ENCODE measurements around the gene NR5A2. TPM values are rescaled to one million over a fixed set of nuclear protein-coding genes. Genes with fewer than 3 reads are reported as not detected.

Gene NR5A2
- total RNA-seq, 2 experiments from 2014 or later: not detected

- DNase-seq: no peak
- CTCF ChIA-PET: interaction anchor here (1.0 to 1.2 kb wide), 3 partner anchors 159 to 345 kb away, joined by 3 read pairs; no protein-coding TSS in a partner anchor
- POLR2A ChIA-PET: no interaction called here
- H3K36me3 Mint-ChIP-seq: no peaks in the 10 kb centered on the region
- no peaks in the 10 kb centered on the region for H3K9me3 Mint-ChIP-seq
- H3K4me3 Mint-ChIP-seq: no peak overlapping the region
- H3K27ac Mint-ChIP-seq: no peak overlapping the region
- intact Hi-C loops (cut with micrococcal nuclease): no loop called here
- H3K27me3 Mint-ChIP-seq: no peaks in the 10 kb centered on the region
- H3K4me1 Mint-ChIP-seq (ENCODE audit: low read depth): peaks cover 2% of the 10 kb centered on the region
These were observed 115.8 kb downstream of the NR5A2 start for GRCh38 chr1:200143347-200143746.

- Mint-ChIP-seq H3K36me3 (no peaks in the 10 kb centered on the region), H3K4me1 (ENCODE audit: low read depth) (peaks cover 17% of the 10 kb centered on the region), H3K9me3 (no peaks in the 10 kb centered on the region), H3K27me3 (no peaks in the 10 kb centered on the region), H3K4me3 (no peak overlapping the region), H3K27ac (no peak overlapping the region)
- DNase-seq: no peak
- intact Hi-C loops (cut with micrococcal nuclease): no loop called here
- ChIA-PET CTCF (interaction anchor here (0.5 kb wide), 1 partner anchor 12 kb away, joined by 3 read pairs; no protein-coding TSS in a partner anchor), POLR2A (no interaction called here)
These were observed 118.6 kb downstream of the NR5A2 start for GRCh38 chr1:200146100-200146499.

GRCh38 chr1:200147094-200147493, 119.6 kb downstream of the NR5A2 start:
- DNase-seq: no peak
- intact Hi-C loops (cut with micrococcal nuclease): no loop called here
- Mint-ChIP-seq H3K9me3 (no peaks in the 10 kb centered on the region), H3K27me3 (no peaks in the 10 kb centered on the region), H3K27ac (no peak overlapping the region), H3K4me1 (ENCODE audit: low read depth) (peaks cover 19% of the 10 kb centered on the region), H3K36me3 (no peaks in the 10 kb centered on the region), H3K4me3 (no peak overlapping the region)
- ChIA-PET CTCF (no interaction called here), POLR2A (interaction anchor here (0.6 kb wide), 1 partner anchor 202 kb away, joined by 4 read pairs; no protein-coding TSS in a partner anchor)

GRCh38 chr1:200147742-200148141, 120.2 kb downstream of the NR5A2 start:
- POLR2A ChIA-PET: no interaction called here
- DNase-seq: no peak
- Mint-ChIP-seq H3K4me3 (no peak overlapping the region), H3K9me3 (no peaks in the 10 kb centered on the region), H3K27me3 (no peaks in the 10 kb centered on the region), H3K4me1 (ENCODE audit: low read depth) (peaks cover 24% of the 10 kb centered on the region), H3K36me3 (no peaks in the 10 kb centered on the region), H3K27ac (no peak overlapping the region)
- intact Hi-C loops (cut with micrococcal nuclease): no loop called here
- CTCF ChIA-PET: no interaction called here

- no peaks in the 10 kb centered on the region for H3K9me3 Mint-ChIP-seq
- no peaks in the 10 kb centered on the region for H3K36me3 Mint-ChIP-seq
- intact Hi-C loops (cut with micrococcal nuclease): loop anchor here (1.0 to 5.0 kb wide), 7 partner anchors 152 to 923 kb away; partner anchors contain the start of gene ZNF281
- DNase-seq: no peak
- ChIA-PET CTCF (interaction anchor here (0.6 kb wide), 1 partner anchor 11 kb away, joined by 4 read pairs; no protein-coding TSS in a partner anchor), POLR2A (no interaction called here)
- no peak overlapping the region for H3K4me3 Mint-ChIP-seq
- H3K4me1 Mint-ChIP-seq (ENCODE audit: low read depth): peaks cover 42% of the 10 kb centered on the region
- no peaks in the 10 kb centered on the region for H3K27me3 Mint-ChIP-seq
- peak overlapping the region; percentile 10 for H3K27ac Mint-ChIP-seq
These were observed 122.5 kb downstream of the NR5A2 start for GRCh38 chr1:200150006-200150405.

GRCh38 chr1:200150721-200151120, 123.2 kb downstream of the NR5A2 start:
- Mint-ChIP-seq H3K27ac (peak overlapping the region; percentile 10), H3K36me3 (no peaks in the 10 kb centered on the region), H3K9me3 (no peaks in the 10 kb centered on the region), H3K4me1 (ENCODE audit: low read depth) (peaks cover 42% of the 10 kb centered on the region), H3K4me3 (no peak overlapping the region), H3K27me3 (no peaks in the 10 kb centered on the region)
- ChIA-PET POLR2A (no interaction called here), CTCF (interaction anchor here (1.0 kb wide), 1 partner anchor 12 kb away, joined by 3 read pairs; no protein-coding TSS in a partner anchor)
- DNase-seq: peak; percentile 49
- intact Hi-C loops (cut with micrococcal nuclease): loop anchor here (1.0 to 5.0 kb wide), 7 partner anchors 152 to 924 kb away; partner anchors contain the start of gene ZNF281

GRCh38 chr1:200152336-200152735, 124.8 kb downstream of the NR5A2 start:
- H3K27ac Mint-ChIP-seq: no peak overlapping the region
- no peak overlapping the region for H3K4me3 Mint-ChIP-seq
- ChIA-PET CTCF (no interaction called here), POLR2A (no interaction called here)
- H3K9me3 Mint-ChIP-seq: no peaks in the 10 kb centered on the region
- intact Hi-C loops (cut with micrococcal nuclease): loop anchor here (2.0 to 5.0 kb wide), 5 partner anchors 150 to 875 kb away; partner anchors contain the start of gene ZNF281
- H3K36me3 Mint-ChIP-seq: no peaks in the 10 kb centered on the region
- no peaks in the 10 kb centered on the region for H3K27me3 Mint-ChIP-seq
- peaks cover 40% of the 10 kb centered on the region for H3K4me1 Mint-ChIP-seq (ENCODE audit: low read depth)
- DNase-seq: no peak

GRCh38 chr1:200153277-200154055, 126.0 kb downstream of the NR5A2 start:
- Mint-ChIP-seq H3K4me1 (ENCODE audit: low read depth) (peaks cover 40% of the 10 kb centered on the region), H3K27me3 (no peaks in the 10 kb centered on the region), H3K4me3 (peak overlapping the region; percentile 39), H3K27ac (peak overlapping the region; percentile 93), H3K9me3 (no peaks in the 10 kb centered on the region), H3K36me3 (no peaks in the 10 kb centered on the region)
- DNase-seq: peak; percentile 74
- ChIA-PET POLR2A (interaction anchor here (0.7 kb wide), 1 partner anchor 101 kb away, joined by 3 read pairs; no protein-coding TSS in a partner anchor), CTCF (interaction anchor here (0.6 to 2.2 kb wide), 4 partner anchors 14 to 335 kb away, joined by 4 to 12 read pairs (median 4); no protein-coding TSS in a partner anchor)
- intact Hi-C loops (cut with micrococcal nuclease): loop anchor here (1.0 to 5.0 kb wide), 9 partner anchors 53 to 874 kb away; partner anchors contain the start of gene ZNF281

GRCh38 chr1:200154069-200154767, 126.7 kb downstream of the NR5A2 start:
- Mint-ChIP-seq H3K27ac (peak overlapping the region; percentile 86), H3K9me3 (no peaks in the 10 kb centered on the region), H3K4me3 (no peak overlapping the region), H3K36me3 (no peaks in the 10 kb centered on the region), H3K27me3 (no peaks in the 10 kb centered on the region), H3K4me1 (ENCODE audit: low read depth) (peaks cover 40% of the 10 kb centered on the region)
- peak; percentile 70 for DNase-seq
- ChIA-PET CTCF (interaction anchor here (0.7 to 2.2 kb wide), 4 partner anchors 14 to 334 kb away, joined by 3 to 12 read pairs (median 4); no protein-coding TSS in a partner anchor), POLR2A (interaction anchor here (0.7 kb wide), 1 partner anchor 100 kb away, joined by 3 read pairs; no protein-coding TSS in a partner anchor)
- intact Hi-C loops (cut with micrococcal nuclease): loop anchor here (1.0 to 5.0 kb wide), 5 partner anchors 52 to 873 kb away; partner anchors contain the start of gene ZNF281

GRCh38 chr1:200157715-200158114, 130.2 kb downstream of the NR5A2 start:
- Mint-ChIP-seq H3K9me3 (no peaks in the 10 kb centered on the region), H3K4me3 (no peak overlapping the region), H3K36me3 (no peaks in the 10 kb centered on the region), H3K4me1 (ENCODE audit: low read depth) (peaks cover 18% of the 10 kb centered on the region), H3K27me3 (no peaks in the 10 kb centered on the region), H3K27ac (no peak overlapping the region)
- ChIA-PET CTCF (interaction anchor here (0.9 kb wide), 1 partner anchor 18 kb away, joined by 3 read pairs; no protein-coding TSS in a partner anchor), POLR2A (no interaction called here)
- intact Hi-C loops (cut with micrococcal nuclease): no loop called here
- DNase-seq: no peak

- H3K4me3 Mint-ChIP-seq: no peak overlapping the region
- no peak overlapping the region for H3K27ac Mint-ChIP-seq
- H3K36me3 Mint-ChIP-seq: no peaks in the 10 kb centered on the region
- DNase-seq: no peak
- no peaks in the 10 kb centered on the region for H3K4me1 Mint-ChIP-seq (ENCODE audit: low read depth)
- CTCF ChIA-PET: no interaction called here
- no peaks in the 10 kb centered on the region for H3K27me3 Mint-ChIP-seq
- intact Hi-C loops (cut with micrococcal nuclease): no loop called here
- H3K9me3 Mint-ChIP-seq: no peaks in the 10 kb centered on the region
- POLR2A ChIA-PET: no interaction called here
These were observed 134.3 kb downstream of the NR5A2 start for GRCh38 chr1:200161801-200162200.

GRCh38 chr1:200162258-200162657, 134.7 kb downstream of the NR5A2 start:
- no peaks in the 10 kb centered on the region for H3K27me3 Mint-ChIP-seq
- ChIA-PET CTCF (no interaction called here), POLR2A (no interaction called here)
- H3K4me1 Mint-ChIP-seq (ENCODE audit: low read depth): no peaks in the 10 kb centered on the region
- intact Hi-C loops (cut with micrococcal nuclease): no loop called here
- H3K27ac Mint-ChIP-seq: no peak overlapping the region
- H3K36me3 Mint-ChIP-seq: no peaks in the 10 kb centered on the region
- H3K4me3 Mint-ChIP-seq: no peak overlapping the region
- no peaks in the 10 kb centered on the region for H3K9me3 Mint-ChIP-seq
- DNase-seq: no peak
